HEK293 (cell line): ENCODE data around the gene ELL.

Experiments
- CTCF ChIA-PET: fragments of 350-600 bp; formaldehyde crosslinking; extraction: SDS; loops from one replicate; lab custom pipeline; 2021; ENCODE audit warnings: antibody characterized with exemption; lab: Yijun Ruan, JAX
- POLR2A ChIA-PET: fragments of 300-600 bp; formaldehyde crosslinking; extraction: SDS; loops from one replicate; lab custom pipeline; 2020; ENCODE audit warnings: antibody characterized with exemption, inconsistent platforms; lab: Yijun Ruan, JAX
- H3K27ac ChIP-seq: fragments of 200-500 bp; sonication (Bioruptor generic); 2 replicates; pipeline ENCODE4 v1.5.1; 2014; ENCODE audit warnings: low read depth, low read length, control low read depth, inconsistent platforms; ENCODE audit errors: extremely low read depth
- H3K36me3 ChIP-seq, 2 experiments: fragments of 200-500 bp in 1 of 2; sonication (Bioruptor generic) in 1 of 2; 1 replicate in 1 of 2; 2 replicates in 1 of 2; pipeline ENCODE4 v1.5.1; 2014 to 2017; ENCODE audit warnings: inconsistent platforms in 2 of 2, low read length in 2 of 2; ENCODE audit not compliant: control insufficient read depth in 2 of 2, insufficient read depth in 1 of 2
- H3K4me1 ChIP-seq: fragments of 200-500 bp; sonication (Bioruptor generic); 2 replicates; pipeline ENCODE4 v1.5.1; 2014; ENCODE audit warnings: mild to moderate bottlenecking, low read length, inconsistent platforms; ENCODE audit not compliant: control insufficient read depth, insufficient read depth
- H3K4me3 ChIP-seq: 2 replicates; pipeline ENCODE4 v1.5.1; 2011; ENCODE audit warnings: low read depth, mild to moderate bottlenecking, control low read depth, low read length, moderate library complexity
- H3K9me3 ChIP-seq: fragments of 200-500 bp; sonication (Bioruptor generic); 2 replicates; pipeline ENCODE4 v1.5.1; 2014; ENCODE audit warnings: low read depth, low read length, inconsistent platforms; ENCODE audit not compliant: control insufficient read depth, insufficient read depth
- AEBP2 ChIP-seq: fragments of 450-650 bp; formaldehyde crosslinking; IDR thresholded peaks from 2 replicates; pipeline ENCODE4 v1.5.1; 2016; ENCODE audit warnings: missing biosample characterization, missing genetic modification characterization, borderline replicate concordance
- ATF2 ChIP-seq: fragments of 450-650 bp; formaldehyde crosslinking; IDR thresholded peaks from 2 replicates; pipeline ENCODE4 v1.5.1; 2016; ENCODE audit warnings: missing biosample characterization, missing genetic modification characterization, low read depth
- GFI1B ChIP-seq: fragments of 450-650 bp; formaldehyde crosslinking; IDR thresholded peaks from 2 replicates; pipeline ENCODE4 v1.5.1; 2016; ENCODE audit warnings: missing biosample characterization, missing genetic modification characterization
- GLIS2 ChIP-seq: fragments of 450-650 bp; formaldehyde crosslinking; IDR thresholded peaks from 2 replicates; pipeline ENCODE4 v1.5.1; 2016; ENCODE audit warnings: missing biosample characterization, missing genetic modification characterization
- PRDM1 ChIP-seq: fragments of 450-650 bp; formaldehyde crosslinking; IDR thresholded peaks from 2 replicates; pipeline ENCODE4; 2016; ENCODE audit warnings: missing biosample characterization, missing genetic modification characterization
- YY2 ChIP-seq: fragments of 450-650 bp; formaldehyde crosslinking; IDR thresholded peaks from 2 replicates; pipeline ENCODE4 v1.5.1; 2016; ENCODE audit warnings: missing biosample characterization, missing genetic modification characterization
- ZNF140 ChIP-seq: fragments of 450-650 bp; formaldehyde crosslinking; IDR thresholded peaks from 2 replicates; pipeline ENCODE4 v1.5.1; 2016; ENCODE audit warnings: missing biosample characterization, missing genetic modification characterization
- ZNF16 ChIP-seq: fragments of 450-650 bp; formaldehyde crosslinking; IDR thresholded peaks from 2 replicates; pipeline ENCODE4 v1.5.1; 2016; ENCODE audit warnings: low read depth, missing biosample characterization, missing genetic modification characterization
- ZNF174 ChIP-seq: fragments of 450-650 bp; formaldehyde crosslinking; IDR thresholded peaks from 2 replicates; pipeline ENCODE4 v1.5.0; 2017; ENCODE audit warnings: missing biosample characterization, mild to moderate bottlenecking, missing genetic modification characterization
- ZNF175 ChIP-seq: fragments of 450-650 bp; formaldehyde crosslinking; IDR thresholded peaks from 2 replicates; pipeline ENCODE4 v1.5.1; 2016; ENCODE audit warnings: missing biosample characterization, missing genetic modification characterization
- ZNF223 ChIP-seq: fragments of 450-650 bp; formaldehyde crosslinking; IDR thresholded peaks from 2 replicates; pipeline ENCODE4 v1.5.1; 2016; ENCODE audit warnings: missing biosample characterization, missing genetic modification characterization
- ZNF324 ChIP-seq: fragments of 450-650 bp; formaldehyde crosslinking; IDR thresholded peaks from 2 replicates; pipeline ENCODE4 v1.5.1; 2016; ENCODE audit warnings: missing biosample characterization, missing genetic modification characterization
- ZNF335 ChIP-seq: fragments of 450-650 bp; formaldehyde crosslinking; conservative IDR thresholded peaks from 2 replicates; pipeline ENCODE4 v1.5.1; 2016; ENCODE audit warnings: missing biosample characterization, missing genetic modification characterization
- ZNF394 ChIP-seq: fragments of 450-650 bp; formaldehyde crosslinking; IDR thresholded peaks from 2 replicates; pipeline ENCODE4 v1.5.1; 2016; ENCODE audit warnings: missing biosample characterization, missing genetic modification characterization, mild to moderate bottlenecking, moderate library complexity, borderline replicate concordance
- ZNF621 ChIP-seq: fragments of 450-650 bp; formaldehyde crosslinking; IDR thresholded peaks from 2 replicates; pipeline ENCODE4 v1.5.1; 2017; ENCODE audit warnings: missing biosample characterization, missing genetic modification characterization
- ZNF837 ChIP-seq: fragments of 450-650 bp; formaldehyde crosslinking; IDR thresholded peaks from 2 replicates; pipeline ENCODE4 v1.5.1; 2016; ENCODE audit warnings: missing biosample characterization, missing genetic modification characterization
- ZXDB ChIP-seq: fragments of 450-650 bp; formaldehyde crosslinking; IDR thresholded peaks from 2 replicates; pipeline ENCODE4 v1.5.1; 2016; ENCODE audit warnings: missing biosample characterization, missing genetic modification characterization
- TF ChIP-seq, protein P1 (sequence below): fragments of 450-650 bp; formaldehyde crosslinking; IDR thresholded peaks from 2 replicates; pipeline ENCODE4 v1.5.1; 2016; ENCODE audit warnings: missing biosample characterization, missing genetic modification characterization
- TF ChIP-seq, protein P2 (sequence below): fragments of 450-650 bp; formaldehyde crosslinking; IDR thresholded peaks from 2 replicates; pipeline ENCODE4 v1.5.1; 2016; ENCODE audit warnings: missing biosample characterization, missing genetic modification characterization
- TF ChIP-seq, protein P3 (sequence below): IDR thresholded peaks from 2 replicates; pipeline ENCODE4 v1.6.1; 2011; ENCODE audit warnings: mild to moderate bottlenecking, low read depth, low read length, borderline replicate concordance
- TF ChIP-seq, protein P4 (sequence below): fragments of 450-650 bp; formaldehyde crosslinking; IDR thresholded peaks from 2 replicates; pipeline ENCODE4; 2016; ENCODE audit warnings: missing biosample characterization, missing genetic modification characterization

ELL gene

GRCh38 chr19:18446811-18447359 is 75.0 kb downstream of the ELL start (continued):
- TF ChIP-seq YY2 (tag by site-specific recombination) (no peak), ZNF324 (no peak), ZNF140 (tag by site-specific recombination) (no peak), ZNF837 (tag by site-specific recombination) (no peak), ZNF394 (tag by site-specific recombination) (no peak), ZNF16 (no peak), GLIS2 (no peak), GFI1B (no peak), PRDM1 (tag by site-specific recombination) (no peak), ZXDB (no peak), ATF2 (tag by site-specific recombination) (no peak), ZNF335 (no peak)
- TF ChIP-seq, protein P1, sequence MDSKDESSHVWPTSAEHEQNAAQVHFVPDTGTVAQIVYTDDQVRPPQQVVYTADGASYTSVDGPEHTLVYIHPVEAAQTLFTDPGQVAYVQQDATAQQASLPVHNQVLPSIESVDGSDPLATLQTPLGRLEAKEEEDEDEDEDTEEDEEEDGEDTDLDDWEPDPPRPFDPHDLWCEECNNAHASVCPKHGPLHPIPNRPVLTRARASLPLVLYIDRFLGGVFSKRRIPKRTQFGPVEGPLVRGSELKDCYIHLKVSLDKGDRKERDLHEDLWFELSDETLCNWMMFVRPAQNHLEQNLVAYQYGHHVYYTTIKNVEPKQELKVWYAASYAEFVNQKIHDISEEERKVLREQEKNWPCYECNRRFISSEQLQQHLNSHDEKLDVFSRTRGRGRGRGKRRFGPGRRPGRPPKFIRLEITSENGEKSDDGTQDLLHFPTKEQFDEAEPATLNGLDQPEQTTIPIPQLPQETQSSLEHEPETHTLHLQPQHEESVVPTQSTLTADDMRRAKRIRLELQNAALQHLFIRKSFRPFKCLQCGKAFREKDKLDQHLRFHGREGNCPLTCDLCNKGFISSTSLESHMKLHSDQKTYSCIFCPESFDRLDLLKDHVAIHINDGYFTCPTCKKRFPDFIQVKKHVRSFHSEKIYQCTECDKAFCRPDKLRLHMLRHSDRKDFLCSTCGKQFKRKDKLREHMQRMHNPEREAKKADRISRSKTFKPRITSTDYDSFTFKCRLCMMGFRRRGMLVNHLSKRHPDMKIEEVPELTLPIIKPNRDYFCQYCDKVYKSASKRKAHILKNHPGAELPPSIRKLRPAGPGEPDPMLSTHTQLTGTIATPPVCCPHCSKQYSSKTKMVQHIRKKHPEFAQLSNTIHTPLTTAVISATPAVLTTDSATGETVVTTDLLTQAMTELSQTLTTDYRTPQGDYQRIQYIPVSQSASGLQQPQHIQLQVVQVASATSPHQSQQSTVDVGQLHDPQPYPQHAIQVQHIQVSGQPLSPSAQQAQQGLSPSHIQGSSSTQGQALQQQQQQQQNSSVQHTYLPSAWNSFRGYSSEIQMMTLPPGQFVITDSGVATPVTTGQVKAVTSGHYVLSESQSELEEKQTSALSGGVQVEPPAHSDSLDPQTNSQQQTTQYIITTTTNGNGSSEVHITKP (tag by site-specific recombination), result no peak
- TF ChIP-seq, protein P2, sequence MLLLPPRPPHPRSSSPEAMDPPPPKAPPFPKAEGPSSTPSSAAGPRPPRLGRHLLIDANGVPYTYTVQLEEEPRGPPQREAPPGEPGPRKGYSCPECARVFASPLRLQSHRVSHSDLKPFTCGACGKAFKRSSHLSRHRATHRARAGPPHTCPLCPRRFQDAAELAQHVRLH (tag by site-specific recombination), result no peak

DNA sequence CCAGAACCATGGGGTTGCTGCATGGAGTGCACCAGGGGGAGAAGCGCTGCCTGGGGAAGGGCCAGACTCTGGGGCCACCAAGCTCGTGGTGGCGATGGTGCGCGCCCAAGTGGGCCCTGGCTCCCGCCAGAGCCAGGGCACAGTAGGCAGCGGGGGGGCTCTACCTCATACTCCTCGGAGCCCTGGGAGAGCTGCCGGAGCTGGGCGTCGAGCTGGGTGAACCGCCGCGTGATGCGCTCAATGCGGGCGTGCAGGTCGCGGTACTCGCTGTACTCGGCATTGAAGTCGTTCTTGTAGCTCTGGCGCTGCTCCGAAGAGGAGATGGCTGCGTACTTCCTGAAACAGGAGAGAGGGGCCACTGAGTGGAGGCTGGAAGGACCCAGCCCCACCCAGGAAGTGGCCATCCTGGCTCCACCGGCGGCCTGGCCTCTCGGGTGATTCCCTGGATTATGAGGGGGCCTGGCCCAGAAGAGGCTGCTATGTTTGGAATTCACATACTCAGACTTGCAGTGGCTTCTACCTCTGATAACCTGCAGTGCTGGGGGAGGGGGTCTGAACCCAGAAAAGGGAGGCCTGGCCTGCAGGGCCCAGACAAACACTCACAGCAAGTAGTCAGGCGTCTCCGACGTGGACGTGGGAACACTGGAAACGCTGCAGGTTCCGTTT is 75.6 kb downstream of the ELL start:
- Histone ChIP-seq H3K36me3 (peaks cover 0 to 65% of the 10 kb centered on the region in 2 experiments; a peak in 2 of 3 replicates), H3K4me3 (no peak overlapping the region), H3K4me1 (no peaks in the 10 kb centered on the region), H3K9me3 (no peaks in the 10 kb centered on the region), H3K27ac (no peak overlapping the region)
- POLR2A ChIA-PET, result interaction anchor here (0.5 kb wide), 1 partner anchor 130 kb away, joined by 5 read pairs; no protein-coding TSS in a partner anchor
- CTCF ChIA-PET, result interaction anchor here (0.5 to 7.5 kb wide), 2 partner anchors 15 to 37 kb away, joined by 3 to 85 read pairs; no protein-coding TSS in a partner anchor
- TF ChIP-seq, protein P3, sequence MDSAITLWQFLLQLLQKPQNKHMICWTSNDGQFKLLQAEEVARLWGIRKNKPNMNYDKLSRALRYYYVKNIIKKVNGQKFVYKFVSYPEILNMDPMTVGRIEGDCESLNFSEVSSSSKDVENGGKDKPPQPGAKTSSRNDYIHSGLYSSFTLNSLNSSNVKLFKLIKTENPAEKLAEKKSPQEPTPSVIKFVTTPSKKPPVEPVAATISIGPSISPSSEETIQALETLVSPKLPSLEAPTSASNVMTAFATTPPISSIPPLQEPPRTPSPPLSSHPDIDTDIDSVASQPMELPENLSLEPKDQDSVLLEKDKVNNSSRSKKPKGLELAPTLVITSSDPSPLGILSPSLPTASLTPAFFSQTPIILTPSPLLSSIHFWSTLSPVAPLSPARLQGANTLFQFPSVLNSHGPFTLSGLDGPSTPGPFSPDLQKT, result no peak
- TF ChIP-seq ZNF175 (tag by site-specific recombination) (no peak), AEBP2 (tag by site-specific recombination) (no peak), ZNF223 (tag by site-specific recombination) (no peak), ZNF174 (no peak), ZNF621 (tag by site-specific recombination) (no peak)
- TF ChIP-seq, protein P4, sequence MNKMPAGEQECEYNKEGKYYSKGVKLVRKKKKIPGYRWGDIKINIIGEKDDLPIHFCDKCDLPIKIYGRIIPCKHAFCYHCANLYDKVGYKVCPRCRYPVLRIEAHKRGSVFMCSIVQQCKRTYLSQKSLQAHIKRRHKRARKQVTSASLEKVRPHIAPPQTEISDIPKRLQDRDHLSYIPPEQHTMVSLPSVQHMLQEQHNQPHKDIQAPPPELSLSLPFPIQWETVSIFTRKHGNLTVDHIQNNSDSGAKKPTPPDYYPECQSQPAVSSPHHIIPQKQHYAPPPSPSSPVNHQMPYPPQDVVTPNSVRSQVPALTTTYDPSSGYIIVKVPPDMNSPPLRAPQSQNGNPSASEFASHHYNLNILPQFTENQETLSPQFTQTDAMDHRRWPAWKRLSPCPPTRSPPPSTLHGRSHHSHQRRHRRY, result no peak
- TF ChIP-seq, protein P1 (tag by site-specific recombination), result no peak
